CD4-positive, alpha-beta T cell treated with Interleukin-4 for 4 hours (primary cell): ENCODE results near the gene NAPB.

Source experiments
- DNase-seq: peaks from one replicate; pipeline ENCODE4 v3.0.0-alpha.2; 2020

The NAPB gene

DNA sequence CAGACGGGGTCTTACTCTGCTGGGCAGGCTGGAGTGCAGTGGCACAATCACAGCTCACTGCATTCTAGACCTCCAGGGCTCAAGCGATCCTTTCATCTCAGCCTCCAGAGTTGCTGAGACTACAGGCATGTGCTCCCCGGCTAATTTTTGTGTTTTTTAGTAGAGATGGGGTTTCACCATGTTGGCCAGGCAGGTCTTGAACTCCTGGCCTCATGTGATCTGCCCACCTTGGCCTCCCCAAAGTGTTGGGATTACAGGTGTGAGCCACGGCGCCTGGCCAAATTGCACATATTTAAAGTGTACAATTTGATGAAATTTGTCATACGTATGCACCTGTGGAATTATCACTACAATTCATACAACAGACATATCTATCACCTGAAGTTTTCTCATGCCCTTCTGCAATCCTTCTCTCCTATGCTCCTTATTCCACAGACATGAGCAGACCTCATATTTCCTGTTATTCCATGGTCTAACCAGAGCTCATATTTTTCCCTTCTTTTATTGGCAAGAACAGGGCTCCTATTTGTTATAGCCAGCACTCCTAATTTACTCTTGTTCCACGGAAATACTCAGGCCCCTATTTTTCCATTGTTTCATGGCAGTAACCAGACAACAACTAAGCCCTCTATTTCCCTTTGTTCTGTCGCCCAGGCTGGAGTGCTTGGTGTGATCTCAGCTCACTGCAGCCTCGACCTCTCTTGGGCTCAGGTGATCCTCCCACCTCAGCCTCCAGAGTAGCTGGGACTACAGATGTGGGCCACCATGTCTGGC is 16.0 kb upstream of the NAPB start:
- DNase-seq, result no peak

DNA sequence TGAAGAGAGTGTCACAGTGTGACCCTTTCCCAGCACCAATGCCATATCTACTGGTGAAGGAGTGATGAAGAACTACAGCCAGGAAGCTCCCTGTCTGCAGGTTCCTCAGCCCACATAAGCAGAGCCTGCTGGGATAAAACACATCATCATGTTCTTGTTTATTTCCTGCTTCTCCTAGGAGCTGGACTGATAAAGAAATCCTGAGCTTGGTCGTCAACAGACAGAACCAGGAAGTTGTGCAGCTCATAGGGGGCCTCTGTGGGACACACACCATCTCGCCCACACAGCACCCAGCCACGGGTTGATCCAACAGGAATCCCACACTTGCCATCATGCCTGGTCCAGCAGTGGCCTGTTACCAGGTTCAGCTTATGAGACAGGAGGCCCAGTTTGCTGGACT is 15.4 kb upstream of the NAPB start:
- DNase-seq, result no peak

DNA sequence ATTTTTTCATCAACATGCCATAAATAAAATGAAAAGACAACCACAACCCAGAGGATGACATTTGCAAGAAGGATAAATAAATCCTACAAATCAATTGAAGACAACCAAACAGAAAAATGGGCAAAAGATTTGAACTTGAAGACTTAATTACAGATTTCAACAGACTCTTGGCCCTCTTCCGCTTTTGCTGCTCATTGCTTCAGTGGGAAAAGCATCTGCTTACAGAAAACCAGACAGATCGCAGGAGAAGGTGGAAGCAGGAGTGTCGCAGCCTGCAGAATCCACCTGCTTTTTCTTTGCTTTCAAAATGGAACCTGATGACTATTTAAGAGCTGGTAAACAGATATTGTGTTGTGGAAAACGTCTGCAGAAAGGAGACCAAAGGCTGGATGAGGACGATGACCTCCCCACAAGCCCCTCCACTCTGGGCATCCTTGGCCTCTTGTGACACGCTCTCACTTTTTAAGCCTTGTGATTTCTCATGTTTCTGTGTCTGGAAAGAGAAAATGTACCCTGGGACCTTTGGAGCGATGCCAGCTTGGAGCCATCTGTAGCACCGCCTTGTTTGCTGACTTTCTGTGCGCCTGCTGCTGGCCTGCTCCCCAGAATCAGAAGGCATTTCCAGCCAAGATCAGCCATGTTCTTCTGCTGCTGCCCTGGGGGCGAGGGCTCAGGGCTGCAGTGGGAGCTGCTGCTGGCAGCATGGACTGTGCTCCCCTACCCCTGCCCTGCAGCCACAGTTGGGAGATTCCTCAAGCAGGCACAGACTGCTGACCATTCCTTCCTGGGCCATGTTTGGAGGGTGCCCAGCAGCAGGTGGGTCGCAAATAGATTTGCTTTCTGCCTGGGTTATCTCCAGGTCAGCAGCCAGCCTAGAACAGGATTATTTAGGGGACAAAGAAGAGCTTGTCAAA is 14.6 kb upstream of the NAPB start:
- no peak for DNase-seq

DNA sequence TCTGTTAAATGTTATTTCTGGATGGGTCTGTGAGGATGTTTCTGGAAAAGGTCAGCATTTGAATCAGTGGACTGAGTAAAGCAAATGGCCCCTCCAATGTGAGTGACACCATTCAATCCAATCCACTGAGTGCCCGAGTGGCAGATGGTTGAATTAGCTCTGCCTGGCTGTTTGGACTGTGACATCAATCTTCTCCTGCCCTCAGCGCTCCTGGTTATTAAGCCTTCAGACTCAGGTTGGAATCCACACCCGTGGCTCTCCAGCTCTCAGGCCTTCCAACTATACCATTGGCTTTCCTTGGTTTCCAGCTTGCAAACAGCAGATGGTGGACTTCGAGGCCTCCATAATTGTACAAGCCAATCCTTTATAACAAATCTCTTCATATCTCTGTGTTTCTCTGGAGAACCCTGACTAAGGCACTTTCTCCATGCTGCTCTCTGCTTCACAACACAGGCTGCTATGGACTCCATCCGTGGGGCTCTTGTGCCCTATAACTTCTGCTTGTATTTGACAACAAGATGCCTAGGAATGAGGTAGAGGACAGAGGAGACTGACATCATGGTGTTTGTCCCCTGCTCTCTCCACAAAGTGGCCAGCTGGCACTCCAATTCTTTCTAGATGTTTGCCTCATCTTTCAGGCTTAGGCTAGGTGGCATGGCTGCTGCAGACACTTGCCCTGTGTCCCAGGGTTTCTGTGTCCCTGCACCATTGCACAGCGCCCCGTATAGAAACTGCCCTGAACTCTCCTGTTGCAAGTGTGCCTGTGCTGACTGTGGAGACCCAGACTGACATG is 13.4 kb upstream of the NAPB start:
- DNase-seq, result no peak

DNA sequence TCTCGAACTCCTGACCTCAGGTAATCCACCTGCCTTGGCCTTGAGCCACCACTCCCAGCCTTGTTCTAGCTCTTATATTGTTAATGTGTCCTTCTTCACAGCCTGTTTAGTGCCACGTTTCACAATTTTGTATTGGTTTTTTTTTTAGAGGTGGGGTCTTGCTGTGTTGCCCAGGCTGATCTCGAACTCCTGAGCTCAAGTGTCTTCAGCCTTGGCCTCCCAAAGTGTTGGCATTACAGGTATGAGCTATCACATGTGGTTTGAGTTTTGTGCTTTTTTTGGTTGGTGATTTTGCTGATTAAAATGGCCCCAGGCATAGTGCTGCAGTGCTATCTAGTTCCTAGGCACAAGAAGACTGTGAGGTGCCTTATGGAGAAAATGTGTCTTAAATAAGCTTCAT is 12.3 kb upstream of the NAPB start:
- no peak for DNase-seq

DNA sequence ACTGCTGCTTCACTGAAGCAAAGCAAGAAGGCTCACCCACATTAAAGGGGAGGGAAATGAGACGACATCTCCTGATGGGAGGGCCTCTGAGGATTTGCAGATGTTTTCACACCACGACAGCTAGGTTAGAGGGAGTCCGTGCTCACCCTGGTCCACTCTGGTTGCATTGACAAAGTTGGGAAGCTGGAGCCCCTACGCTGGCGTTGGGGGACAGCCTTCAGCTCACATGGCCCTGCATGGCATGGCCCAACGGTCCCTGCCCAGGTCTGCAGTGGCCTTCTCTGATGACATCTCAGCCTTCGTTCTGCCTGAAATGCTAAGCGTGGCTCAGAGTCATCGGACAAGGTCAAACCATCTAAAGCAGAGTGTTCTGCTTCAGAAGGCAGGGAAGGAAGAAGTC is 3.8 kb upstream of the NAPB start:
- DNase-seq, result no peak

DNA sequence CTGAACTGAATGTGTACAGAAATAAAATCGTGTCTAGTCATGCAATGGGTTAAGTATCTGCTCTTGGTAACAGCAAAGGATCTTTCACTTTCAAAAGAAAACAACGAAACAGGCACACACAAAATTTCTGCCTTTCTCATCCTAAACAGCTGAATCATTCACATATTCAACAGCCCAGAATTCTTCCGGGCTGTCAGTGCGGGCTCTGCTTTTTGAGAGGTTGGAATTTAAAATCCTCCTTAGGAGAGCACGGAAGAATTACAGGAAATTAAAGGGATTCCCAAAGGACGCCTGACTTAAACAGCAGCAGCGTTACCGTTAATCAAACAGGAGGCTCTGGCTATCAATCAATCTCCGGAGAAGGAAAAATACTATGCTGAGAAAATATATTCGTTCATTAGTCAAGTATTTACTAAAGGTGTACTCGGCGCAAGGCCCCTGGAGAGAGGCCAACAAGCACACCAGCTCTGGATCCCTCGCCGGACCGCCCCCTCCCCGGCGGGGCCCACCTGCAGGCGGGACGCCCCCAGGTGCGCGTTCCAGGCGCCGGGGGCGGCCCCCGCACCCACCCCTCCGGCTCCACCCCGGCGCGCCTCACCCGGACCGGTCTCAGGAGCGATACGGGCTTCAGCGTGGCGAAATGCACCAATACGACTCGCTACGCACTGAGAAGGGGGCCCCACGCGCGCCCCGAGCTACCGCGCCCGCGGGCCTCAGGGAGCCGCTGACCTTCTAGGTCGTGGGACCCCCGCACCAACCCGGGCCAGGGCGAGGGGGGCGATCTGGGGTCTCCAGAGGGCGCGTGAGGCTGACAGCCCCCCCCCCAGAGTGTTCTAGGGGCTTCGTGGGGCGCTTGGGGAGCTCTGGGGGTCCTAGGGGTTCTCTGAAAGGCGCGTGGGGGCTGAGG is 1.0 kb downstream of the NAPB start:
- DNase-seq, result peak; percentile 20

DNA sequence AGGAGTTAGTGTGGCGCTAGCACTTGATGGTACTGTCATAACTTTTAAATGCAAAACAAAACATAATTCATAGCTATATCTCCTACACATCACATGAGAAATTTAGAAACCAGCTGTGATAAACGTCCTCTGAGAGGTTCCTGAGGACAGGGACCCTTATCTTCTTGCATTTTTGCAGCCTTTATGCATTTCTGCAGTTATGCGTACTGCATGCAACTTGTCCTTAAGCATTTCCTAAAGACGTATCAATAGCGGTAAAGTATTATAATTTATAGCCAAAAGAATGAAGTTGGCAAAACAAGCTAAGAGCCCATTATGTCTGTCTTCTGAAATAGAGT is 1.7 kb downstream of the NAPB start:
- DNase-seq, result no peak

DNA sequence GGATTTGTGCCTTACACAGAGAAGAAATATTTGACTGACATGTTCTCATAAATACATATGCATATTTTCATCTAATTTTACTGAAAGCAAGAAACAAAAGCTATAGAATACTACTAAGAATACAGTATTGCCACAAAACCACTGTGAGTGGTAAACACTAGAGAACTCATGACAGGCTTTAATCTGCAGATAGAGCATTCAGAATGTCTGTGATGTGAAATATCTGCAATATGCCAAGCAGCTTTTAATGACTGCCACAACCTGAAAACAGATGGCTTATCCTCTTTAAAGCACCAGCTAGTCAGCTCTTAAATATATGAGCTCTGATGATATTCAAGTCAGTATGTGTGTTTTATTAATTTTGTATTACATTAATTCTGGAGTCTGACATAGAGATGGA is 3.4 kb downstream of the NAPB start:
- no peak for DNase-seq

DNA sequence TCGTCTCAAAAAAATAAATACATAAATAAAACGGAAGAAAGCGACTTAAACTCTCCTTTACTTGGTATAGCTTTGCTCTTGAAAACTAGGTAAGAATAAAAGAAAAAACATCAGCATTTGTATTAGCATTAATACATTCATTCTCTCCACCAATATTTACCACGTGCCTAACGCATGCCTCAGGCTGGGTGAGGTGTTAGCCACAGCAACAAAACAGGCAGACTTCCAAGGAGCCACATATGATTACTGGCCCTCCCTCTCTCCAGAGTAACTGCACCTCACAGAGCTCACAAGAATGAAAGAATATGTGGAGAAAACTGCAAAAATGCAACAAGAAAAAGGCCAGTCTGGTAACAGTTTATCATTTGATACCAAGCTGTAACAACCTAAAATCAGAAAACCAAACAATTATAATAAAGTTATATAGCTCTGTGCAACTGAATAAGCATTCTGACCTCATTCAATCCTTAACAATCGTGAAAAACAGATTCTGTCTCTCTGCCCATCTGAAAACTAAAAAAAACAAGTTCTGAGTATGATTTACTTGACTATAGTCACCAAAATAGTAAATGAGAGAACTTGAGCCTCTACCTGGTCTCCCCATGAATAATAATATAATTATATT is 5.2 kb downstream of the NAPB start:
- DNase-seq, result peak; percentile 49

DNA sequence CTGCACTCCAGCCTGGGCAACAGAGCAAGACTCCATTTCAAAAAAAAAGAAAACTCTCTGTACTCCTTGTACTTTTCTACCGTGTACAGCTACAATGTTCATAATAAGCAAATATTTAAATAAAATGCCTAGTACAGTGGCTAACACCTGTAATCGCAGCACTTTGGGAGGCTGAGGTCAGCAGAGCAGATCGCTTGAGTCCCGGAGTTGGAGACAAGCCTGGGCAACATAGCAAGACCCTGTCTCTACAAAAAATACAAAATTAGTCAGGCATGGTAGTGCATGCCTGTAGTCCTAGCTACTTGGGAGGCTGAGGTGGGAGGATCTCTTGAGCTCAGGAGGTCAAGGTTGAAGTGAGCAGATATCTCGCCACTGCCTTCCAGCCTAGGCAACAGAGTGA is 5.7 kb downstream of the NAPB start:
- no peak for DNase-seq

DNA sequence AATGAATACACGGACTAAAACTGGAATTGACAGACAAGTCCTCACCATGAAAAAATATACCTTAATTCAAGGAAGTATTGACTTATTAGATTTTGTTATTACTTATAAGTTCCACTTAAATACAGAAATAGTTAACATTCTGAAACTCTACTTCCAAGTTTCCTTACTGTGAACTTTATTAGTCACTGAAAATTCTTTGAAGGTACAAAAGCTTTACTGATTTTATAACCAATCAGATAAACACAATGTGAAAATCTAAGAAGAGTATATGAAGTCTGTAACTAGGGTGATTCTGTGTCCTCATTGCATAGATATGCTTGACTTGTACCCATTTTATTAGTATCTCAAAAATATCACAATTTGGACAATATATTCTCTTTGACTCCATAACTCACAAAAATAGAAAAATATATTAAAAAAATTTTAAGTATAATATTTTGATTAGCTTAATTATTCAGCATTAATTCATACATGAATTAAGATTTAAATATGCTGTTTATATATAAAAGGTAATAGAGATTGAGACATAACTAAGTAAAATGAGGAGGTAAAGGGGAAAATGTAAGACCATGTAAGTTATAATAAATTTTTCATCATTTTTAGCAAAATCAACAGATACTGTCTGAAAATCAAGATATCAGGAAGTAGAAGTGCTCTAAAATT is 6.6 kb downstream of the NAPB start:
- DNase-seq, result no peak

DNA sequence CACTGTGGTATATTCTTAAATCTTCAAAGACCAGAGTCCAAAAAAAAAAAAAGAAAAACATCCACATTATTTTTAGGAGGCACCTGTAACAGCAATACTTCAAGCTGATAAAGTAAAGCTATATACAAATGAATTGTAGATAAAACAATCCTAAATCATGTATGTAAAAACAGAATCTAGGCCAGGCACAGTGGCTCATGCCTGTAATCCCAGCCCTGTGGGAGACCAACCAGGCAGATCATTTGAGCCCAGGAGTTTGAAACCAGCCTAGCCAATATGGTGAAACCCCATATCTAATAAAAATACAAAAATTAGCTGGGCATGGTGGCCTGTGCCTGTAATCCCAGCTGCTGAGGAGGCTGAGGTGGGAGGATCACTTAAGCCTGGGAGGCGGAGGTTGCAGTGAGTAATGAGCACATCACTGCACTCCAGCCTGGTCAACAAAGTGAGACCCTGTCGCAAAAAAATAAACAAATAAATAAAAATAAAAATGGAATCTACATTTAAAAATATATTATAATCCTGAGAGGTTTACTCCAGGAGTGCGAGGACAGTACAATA is 7.3 kb downstream of the NAPB start:
- DNase-seq, result no peak

DNA sequence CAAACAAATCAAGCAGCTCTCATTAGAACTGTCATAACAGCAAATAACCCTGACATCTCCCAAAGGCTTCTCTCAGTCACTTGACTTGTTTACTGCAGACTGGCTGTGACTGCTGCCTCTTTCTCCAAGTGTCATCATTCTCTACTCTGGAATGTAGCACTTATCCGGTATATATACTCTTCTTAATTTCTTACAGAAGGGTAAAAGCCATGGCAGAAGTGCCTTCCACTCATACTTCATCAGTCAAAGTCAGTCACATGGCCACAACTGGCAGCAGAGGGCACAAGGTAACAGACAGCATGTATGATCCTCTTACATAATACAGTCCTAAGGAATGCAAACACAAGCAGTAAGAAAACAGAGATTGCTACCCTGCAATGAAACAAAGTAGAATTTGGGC is 9.3 kb downstream of the NAPB start:
- DNase-seq, result no peak

DNA sequence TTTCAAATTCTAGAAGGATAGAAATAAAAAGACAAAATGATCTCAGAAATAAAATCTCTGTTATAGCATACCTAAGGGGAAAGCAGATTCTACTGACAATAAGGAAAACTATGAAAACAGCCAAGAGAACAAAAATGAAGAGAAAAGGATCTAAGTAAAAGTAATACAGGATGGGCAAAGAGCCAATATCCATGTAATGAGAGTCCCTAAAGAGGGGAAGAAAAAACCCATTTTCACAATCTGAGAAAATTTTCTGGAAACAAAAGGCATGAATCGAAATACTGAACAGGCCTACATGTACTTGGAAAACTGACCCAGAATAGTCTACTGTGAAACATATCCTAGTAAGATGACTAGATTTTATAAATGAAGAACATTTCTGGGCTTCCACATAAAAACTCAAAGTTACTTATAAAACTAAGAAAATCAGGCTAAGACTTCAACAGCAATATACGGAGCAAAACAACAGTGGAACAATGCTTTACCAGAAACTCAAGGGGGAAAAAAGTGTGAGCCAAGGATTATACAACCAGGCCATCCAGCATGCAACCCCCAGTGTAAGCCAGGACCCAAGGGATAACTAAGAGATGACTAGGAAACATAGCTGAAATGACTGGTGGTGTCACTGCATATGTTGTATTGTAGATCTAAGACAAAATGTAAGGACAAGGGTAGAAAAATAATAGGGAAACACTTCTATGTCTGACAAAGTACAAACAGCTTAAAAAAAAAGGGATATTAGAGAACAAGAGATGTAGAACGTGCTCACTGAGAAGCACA is 10.2 kb downstream of the NAPB start:
- no peak for DNase-seq

DNA sequence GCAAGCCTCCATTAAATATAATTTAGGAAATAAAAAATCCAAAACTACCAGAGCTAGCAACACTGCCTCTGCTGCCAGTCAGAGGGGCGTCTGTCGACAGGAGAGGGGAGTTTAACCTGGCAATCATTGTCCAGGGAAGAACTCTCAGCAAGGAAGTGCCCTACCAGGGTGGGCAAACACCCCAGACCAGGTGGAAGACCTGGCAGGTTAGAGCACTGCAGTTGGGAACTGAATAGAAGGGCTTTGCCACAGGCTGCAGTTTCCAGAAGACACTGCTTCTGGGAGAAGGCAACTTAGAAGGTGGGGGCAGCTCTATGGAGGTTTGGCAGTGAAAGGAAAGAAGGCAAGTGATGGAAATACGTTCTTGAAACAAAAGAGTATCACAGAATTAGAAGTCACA is 11.5 kb downstream of the NAPB start:
- no peak for DNase-seq

DNA sequence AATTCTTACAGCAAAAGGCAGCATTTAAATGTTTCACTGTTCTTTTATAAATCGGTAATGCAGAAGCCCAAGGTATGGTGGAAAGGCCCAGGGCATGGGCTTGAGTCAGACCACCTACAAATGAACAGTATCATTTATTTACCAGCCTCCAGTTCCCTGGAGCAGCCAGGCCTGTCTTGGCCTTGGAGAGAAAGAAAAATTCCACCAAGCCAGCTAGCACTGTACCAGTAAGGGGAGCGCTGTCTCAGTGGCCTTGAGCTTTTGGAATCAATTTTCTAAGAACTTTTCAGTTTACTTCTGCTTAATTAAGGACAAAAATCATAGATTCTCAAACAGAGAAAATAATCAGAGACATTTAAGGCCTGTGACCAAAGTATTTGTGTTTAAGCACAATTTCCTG is 12.3 kb downstream of the NAPB start:
- DNase-seq, result no peak

DNA sequence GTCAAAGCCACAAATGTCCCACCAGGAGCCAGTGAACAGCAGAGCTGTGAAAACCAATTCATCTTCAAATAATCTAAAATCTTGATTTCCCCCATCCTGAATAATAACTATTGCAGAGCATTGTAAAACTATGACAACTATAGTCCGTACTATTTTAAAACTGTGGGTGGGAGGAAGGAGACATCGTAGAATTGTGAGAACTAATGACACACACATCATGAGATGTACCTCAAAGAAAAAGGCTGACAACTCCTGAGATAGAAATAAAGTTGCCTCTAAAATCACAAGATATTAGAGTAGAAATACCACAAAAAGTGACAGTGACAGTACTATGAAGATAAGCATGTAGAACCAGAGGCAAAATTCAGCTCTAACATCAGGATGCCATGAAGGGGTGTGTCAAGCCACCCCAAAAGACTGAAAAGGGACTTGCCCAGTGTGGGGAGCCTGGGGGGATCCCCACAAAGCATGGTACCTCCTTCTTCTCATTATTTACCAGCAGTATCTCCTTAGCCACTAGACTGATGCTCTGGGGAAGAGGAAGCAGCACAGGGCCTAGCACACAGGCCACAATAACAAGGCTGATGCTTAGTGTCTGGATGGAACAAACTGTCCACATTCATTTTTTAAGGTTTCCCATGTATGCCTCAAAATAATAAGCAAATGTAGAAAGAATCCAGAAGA is 13.4 kb downstream of the NAPB start:
- peak; percentile 46 for DNase-seq

DNA sequence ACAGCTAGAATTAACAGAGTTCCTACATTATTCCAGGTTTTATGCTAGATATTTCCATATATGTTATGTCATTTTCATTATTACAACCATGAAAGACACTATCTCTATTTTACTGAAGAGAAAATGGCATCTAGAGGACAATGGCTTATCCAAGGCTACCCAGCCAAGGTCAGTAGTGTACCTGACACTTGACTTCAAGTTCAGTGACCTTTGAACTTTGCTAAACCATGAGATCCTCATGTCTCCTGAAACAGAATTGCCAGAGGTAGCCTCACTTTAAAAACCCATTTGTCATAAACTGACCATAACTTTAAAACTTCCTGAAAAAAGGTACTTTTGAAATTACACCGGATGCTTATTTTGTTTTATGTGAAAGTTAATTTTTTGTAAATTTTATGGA is 14.4 kb downstream of the NAPB start:
- DNase-seq, result no peak

DNA sequence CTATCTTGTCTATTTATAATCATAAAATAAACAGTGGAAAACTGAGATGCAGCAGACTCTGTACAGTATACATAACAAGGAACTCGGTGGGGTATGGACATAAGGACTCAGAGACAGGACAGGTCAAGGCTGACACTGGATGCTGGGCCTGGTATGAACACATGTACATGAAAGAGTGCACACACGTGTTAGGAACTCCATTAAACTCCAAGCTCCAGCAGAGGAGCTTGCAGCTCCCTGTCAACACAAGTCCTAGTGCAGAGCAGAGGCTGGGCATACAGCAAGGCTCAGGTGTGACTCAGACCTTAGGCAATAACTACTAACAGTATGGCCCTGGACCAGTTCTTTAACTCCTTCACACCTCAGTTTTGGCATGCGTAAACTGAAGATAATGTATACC is 17.1 kb downstream of the NAPB start:
- no peak for DNase-seq
